Stimulated activated CD8-positive, alpha-beta memory T cell treated with anti-CD3 and anti-CD28 coated beads, Interleukin-4, amount 100 ng/mL, for 4 hours (primary cell): Measurements from ENCODE around the gene NELL2.

ENCODE experiments used
- DNase-seq, 2 donors: peaks; one replicate each; pipeline ENCODE4 v3.0.0-alpha.2; 2020; ENCODE audit warnings: low read depth in 2 of 2, low spot score in 1 of 2

The NELL2 gene

DNA sequence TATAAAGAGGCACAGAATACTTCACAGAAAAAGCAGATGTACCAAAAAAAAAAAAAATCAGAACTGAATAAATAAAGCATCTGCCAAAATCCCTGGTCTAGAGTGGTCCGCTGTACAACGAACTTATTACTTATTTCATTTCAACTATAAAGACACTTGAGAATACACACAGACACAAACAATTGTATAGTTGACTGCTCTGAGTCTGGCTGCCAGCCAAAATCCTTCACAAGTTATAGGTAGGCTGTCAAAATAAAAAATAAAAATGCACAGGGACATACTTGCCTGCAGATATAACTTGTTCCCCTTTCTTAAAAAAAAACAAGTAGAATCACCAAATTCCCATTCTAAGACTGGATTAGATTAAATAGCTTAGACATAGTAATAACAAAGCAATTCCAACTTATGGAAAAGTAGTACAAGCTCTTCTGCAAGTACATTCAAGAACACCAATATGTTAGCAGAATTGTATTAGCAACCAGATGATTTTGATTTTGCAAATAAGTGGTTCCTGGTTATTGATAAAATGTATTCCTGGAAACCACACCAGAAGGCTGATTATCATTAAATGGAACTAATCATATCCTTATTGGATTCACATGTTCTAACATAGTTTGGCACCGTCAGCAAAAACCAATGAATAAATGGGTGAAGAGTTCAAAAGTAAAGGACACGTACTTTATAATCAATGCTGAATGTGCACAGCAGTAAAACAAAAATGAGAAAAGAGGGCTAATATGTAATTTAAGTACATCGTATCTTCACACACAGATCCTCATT lies 248.5 kb downstream of the NELL2 start:
- no peak for DNase-seq

DNA sequence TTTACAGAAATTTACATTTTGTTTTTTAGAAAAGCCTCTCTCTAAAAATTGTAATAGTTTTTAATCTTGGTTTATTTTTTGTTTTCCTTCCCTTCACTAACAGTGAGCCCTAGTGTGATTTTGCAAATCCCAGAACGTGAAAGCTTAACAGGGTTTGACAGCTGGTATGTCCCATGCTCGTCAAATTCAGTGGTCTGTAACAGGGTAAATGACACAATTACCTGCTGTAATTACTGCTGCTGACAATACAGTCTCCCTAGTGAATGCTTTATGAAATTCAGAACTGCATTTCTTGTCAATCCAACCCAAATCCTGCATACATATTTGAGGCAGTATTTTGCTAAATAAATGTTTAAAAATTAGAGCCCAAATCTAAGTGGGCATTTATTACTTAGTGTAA lies 249.2 kb downstream of the NELL2 start:
- DNase-seq, result no peak

DNA sequence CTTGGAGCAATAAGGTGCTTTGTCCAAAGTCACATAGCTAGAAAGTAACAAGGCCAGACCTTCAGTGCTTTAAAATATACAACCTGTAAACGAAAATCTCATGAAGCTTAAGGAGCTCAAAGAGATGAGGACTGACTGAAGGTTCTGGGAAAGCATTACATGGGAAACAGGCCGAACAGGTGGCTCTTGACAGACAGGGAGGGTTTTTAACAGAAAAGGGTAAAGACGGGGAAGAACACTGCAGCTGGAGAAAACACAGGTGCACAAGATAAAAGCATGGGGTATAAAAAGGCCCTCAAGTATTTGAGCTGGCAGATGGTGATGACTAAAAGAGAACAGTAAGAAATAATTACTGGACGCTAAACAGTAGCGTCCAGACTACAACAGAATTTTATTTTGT lies 257.2 kb downstream of the NELL2 start:
- no peak for DNase-seq

DNA sequence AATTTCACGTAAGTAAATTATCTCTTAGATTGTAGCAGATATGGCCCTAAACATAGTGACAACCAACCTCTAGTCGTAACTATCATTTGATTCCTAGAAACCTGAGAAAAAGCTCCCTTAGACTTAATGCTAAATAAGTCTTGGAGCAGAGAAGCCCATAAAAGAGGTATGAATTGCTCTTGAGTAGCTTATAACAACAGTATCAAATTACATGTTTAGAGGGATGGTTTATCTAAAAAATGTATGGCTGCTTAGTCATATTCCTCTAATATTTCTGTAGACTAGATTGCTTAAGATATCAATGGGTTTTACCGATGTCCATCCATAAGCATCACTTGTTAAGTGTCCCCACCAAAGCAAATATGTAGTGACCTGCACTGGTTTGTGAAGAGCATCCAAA lies 259.7 kb downstream of the NELL2 start:
- DNase-seq, result no peak

- DNase-seq, result no peak
Measured at GRCh38 chr12:44611538-44611937, 264.6 kb downstream of the NELL2 start.

GRCh38 chr12:44603701-44604100 lies 272.4 kb downstream of the NELL2 start:
- no peak for DNase-seq

DNA sequence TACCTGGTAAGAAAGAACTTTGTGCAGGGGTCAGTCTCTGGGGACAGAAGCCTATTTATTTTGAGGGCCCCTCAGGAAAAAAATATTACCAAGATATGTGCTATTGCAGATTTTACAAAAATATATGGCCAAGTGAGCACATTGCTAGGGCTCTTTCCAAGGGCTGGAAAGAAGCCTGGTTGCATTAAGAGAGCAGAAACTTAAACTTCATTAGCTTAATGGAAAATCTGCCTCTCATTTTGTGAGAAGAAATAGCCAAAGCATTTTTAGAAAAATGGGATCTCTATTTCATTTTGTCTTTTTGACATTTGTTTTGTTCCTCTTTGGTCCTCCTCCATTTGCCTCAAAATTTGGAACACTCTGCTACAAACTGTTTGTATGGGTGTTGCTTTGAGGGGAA lies 283.5 kb downstream of the NELL2 start:
- no peak for DNase-seq

DNA sequence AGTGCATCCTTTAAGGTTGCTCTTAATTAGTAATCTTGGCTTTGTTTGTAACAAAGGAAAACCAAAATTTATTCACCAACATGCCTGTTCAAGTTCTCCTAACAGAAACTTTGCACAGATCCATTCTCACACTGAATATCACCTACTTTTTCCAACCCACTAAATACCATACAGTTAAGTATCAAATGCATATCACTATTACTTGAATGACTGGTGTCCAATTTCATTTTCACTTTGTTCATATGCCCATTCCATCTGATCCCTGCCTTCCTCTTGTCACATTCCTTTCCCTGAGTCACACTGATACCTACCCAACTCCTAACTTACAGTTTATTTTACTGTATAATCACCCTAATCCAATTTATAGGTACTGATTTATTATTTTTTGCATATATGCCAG lies 286.4 kb downstream of the NELL2 start:
- DNase-seq, result no peak

- DNase-seq, result no peak
Measured at GRCh38 chr12:44588651-44589050, 287.5 kb downstream of the NELL2 start.

GRCh38 chr12:44584625-44585024 lies 291.5 kb downstream of the NELL2 start:
- DNase-seq, result no peak

DNA sequence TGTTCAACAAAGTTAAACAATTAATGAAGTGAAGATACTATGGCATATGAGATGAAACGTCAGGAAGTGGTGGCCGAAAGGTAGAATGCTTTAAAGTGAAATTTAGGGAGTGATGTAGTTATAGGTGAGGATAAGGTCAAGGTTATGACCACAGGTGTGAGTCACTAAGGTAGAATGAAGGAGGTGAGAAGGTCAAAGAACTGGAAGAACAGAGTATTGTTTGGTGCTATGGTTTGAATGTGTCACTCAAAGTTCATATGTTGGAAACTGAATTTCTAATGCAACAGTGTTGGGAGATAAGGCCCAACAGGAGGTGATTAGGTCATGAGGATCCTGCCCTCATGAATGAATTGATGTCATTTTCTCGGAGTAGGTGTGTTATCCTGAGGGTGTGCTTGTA lies 293.6 kb downstream of the NELL2 start:
- DNase-seq, result no peak

DNA sequence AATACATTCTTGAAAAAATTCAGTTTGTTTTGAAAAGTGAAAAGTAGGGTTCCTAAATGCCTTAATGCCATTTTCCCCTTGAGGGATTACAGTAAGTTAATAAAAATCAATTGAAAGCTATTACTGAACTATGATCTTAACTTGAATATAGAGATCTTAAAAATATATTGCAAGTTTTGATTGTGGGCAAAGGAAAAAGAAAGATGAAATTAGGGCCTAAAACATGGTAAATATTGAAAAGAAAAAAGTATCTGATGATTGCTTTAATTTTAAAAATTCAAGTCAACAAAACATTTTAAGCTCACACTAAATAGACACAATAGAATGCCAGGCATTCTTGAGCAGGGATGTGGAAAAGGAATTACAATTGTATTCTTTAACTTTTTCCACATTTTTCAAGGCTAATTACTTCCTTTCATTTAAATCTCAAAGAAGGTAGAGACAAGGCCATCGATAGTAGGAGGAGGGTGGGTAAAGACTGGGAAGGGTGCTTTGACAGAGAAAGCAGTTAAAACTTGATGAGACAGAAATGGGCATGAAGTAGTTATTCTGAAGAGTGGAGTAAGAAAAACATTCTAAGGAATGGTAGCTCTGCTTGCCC lies 294.4 kb downstream of the NELL2 start:
- DNase-seq, result no peak

DNA sequence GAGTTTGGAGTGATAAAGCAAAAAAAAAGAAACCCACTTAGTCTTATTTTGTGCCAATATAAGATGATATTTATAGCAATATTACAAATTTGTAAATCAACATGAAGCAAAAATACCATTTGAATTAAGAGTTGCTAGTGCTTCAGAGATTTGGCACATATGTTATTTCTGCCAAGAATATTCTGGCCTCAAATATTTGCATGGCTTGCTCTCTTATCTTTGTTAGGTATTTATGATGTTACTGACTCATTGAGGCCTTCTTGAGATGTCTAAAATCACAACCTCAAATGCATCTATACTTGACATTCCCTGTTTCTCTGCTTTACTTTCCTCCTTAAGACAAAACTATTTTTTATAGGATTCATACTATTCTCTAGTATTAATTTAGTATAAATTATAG lies 301.5 kb downstream of the NELL2 start:
- DNase-seq, result no peak

DNA sequence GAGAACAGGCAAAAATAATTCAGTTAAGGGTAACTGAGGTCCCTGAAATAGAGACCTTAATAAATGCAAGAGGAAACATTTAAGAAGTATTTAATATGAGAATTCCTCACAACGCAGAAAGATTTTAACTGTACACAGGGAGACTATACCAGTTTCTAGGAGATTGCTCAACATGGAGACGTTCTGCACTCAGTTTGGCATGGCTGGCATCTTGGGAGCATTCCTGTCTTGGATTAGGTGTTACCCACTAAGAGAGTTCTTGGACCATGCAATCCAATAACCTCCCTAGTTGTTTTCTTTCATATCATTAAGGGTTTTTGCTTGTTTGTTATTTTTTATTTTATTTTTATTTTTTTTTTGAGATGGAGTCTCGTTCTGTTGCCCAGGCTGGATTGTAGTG lies 302.4 kb downstream of the NELL2 start:
- DNase-seq, result no peak

DNA sequence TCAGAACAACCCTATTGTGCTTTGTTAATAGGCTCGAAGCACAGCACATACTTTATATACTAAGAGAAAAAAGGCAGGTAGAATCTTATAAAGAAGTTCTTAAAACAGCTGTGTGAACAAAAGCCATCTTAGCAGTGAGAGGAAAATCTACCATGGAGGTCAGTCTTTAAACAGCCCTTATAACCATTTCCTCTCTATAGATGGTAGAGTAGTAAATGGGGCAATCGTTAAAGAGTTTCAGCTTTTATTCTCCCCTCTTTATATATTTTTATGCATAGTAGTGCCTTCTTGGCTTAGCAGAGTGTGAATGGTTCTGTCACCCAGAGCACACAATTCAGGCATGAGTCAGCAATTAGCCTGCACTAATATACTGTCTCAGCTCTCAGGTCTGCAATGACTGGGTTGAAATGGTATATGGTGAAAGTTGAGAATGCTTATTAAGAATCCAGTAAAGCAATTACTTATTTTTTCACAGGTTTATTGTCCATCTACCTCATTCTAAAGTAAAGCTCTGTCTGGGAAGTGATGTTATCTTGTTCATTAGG lies 305.0 kb downstream of the NELL2 start:
- DNase-seq, result no peak

DNA sequence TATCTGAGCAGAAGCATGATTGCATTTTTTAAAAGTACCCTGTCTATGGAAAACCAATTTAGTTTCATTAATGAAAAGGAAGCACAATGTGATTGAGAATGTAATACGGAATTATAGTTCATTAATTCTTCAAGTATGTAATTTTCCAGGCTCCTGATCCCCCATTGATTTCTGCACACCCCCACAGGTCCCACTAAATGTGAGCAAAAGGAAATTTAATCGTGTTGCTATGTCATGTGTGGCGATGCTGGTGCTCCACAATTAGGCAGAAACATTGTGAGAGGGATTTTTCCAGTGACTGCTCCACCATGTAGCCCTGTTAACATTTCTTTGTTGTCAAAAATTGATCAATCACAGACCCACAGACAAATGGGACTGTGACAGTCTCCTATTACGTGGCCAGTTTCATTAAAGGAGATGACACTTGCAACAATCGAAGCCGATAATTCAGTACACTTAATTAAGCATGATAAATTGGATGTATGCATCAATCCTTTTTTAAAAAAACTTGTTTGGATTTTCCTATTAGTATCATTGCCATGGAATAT lies 306.0 kb downstream of the NELL2 start:
- no peak for DNase-seq

DNA sequence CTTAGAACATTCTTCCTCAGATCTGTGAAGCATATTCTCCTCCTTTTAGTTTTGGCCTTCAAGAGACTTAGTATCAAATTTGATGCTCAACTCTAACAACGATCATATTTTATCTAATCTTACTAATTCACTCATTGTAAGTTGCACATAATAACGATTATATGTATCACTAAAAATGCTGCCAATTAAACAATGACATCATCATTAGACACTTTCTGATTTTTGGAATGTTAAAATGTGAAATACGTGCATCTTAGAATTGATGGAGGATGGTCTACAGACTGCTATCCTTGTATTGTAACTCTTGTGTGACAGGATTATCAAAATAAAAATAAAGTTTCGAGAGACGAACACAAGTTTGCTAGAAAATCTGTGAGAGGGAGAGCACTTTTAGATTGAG lies 311.0 kb downstream of the NELL2 start:
- no peak for DNase-seq

GRCh38 chr12:44563486-44563885 lies 312.6 kb downstream of the NELL2 start:
- DNase-seq, result no peak

DNA sequence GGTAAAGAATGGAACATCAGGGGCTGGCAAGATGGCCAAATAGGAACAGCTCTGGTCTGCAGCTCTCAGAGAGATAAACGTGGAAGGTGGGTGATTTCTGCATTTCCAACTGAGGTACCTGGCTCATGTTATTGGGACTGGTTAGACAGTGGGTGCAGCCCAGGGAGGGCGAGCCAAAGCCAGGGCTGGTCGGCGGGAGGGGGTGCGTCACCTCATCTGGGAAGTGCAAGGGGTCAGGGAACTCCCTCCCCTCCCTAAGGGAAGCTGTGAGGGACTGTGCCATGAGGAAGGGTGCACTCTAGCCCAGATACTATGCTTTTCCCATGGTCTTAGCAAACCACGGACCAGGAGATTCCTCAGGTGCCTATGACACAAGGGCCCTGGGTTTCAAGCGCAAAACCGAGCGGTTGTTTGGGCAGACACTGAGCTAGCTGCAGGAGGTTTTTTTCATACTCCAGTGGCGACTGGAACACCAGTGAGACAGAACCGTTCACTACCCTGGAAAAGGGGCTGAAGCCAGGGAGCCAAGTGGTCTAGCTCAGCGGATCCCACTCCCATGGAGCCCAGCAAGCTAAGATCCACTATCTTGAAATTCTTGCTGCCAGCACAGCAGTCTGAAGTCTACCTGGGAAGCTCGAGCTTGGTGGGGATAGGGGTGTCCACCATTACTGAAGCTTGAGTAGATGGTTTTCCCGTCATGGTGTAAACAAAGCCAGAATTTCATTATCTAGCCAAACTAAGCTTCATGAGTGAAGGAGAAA lies 317.6 kb downstream of the NELL2 start:
- DNase-seq, result no peak

DNA sequence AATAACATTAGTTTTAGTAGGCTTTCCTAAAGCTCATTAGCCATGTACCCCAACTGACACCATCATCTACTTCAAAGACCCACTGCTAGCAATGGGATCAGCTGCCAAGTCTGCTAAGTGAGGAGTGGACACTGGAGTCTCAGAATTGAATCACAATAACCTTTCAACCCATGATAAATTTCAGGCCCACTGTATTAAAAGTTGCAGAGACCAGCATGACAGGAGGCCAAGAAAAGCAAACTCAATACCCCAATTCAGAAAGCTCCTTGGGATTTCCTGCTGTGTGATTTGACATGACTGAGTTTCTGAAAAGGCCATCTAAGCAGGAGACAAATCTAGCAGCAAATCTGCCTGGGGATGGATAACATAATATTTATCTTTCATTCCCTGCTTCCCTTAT lies 320.7 kb downstream of the NELL2 start:
- no peak for DNase-seq

GRCh38 chr12:44551631-44552030 lies 324.5 kb downstream of the NELL2 start:
- no peak for DNase-seq

DNA sequence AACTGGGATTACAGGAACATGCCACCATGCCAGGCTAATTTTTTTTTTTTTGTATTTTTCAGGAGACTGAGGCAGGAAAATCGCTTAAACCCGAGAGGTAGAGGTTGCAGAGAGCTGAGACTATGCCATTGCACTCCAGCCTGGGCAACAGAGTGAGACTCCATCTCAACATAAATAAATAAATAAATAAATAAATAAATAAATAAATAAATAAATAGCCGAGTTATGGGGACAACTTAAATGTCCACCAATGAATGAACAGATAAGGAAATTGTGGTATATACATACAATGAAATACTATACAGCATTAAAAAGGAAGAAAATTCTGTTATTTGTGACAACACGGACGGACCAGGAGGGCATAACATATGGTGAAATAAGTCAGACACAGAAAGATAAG lies 325.7 kb downstream of the NELL2 start:
- no peak for DNase-seq
